ENCODE results near the gene TPD52L3. TPM values are rescaled to one million over a fixed set of nuclear protein-coding genes. Genes with fewer than 3 reads are reported as not detected.
A peak's percentile ranks its signal among the peaks of the same experiment; 100 is the strongest.

TPD52L3 gene
- total and polyA plus RNA-seq, 2 of the 13 experiments (the other 11 are each of a cell fraction or from before 2014, with no cell fraction given): not detected

GRCh38 chr9:6355728-6356127 is 27.6 kb downstream of the TPD52L3 start:
- ChIA-PET CTCF (ENCODE audit: low intra/inter-chr PET ratio, low total read pairs) (interaction anchor here (2.1 kb wide), 1 partner anchor 383 kb away, joined by 5 read pairs; no protein-coding TSS in a partner anchor), POLR2A (no interaction called here)
- DNase-seq (ENCODE audit: low spot score): no peak
- Histone ChIP-seq H3K9ac (ENCODE audit: insufficient read depth, low read depth, low read length) (no peak overlapping the region), H3K79me2 (ENCODE audit: insufficient read depth, low read length) (no peaks in the 10 kb centered on the region), H3K4me1 (ENCODE audit: insufficient read depth, low read length) (no peaks in the 10 kb centered on the region), H3K36me3 (replicated peaks in 1 of 2; ENCODE audit: control insufficient read depth in 1 of 2, insufficient read depth in 2 of 2, low read length in 2 of 2) (no peaks in the 10 kb centered on the region), H3K27ac (ENCODE audit: extremely low read length, insufficient read depth, low read length) (no peak overlapping the region), H2AFZ (ENCODE audit: low read length) (peak overlapping the region; percentile 61), H4K20me1 (ENCODE audit: insufficient read depth, low read length) (no peaks in the 10 kb centered on the region), H3K4me2 (ENCODE audit: low read depth, low read length) (no peak overlapping the region), H3K9me3 (ENCODE audit: low read length) (no peaks in the 10 kb centered on the region), H3K27me3 (ENCODE audit: control insufficient read depth in 1 of 2, insufficient read depth in 2 of 2, low read length in 2 of 2) (peaks cover 0 to 4% of the 10 kb centered on the region in 2 experiments; a peak in 1 of 5 replicates), H3K4me3 (replicated peaks in 1 of 3; ENCODE audit: insufficient read depth in 1 of 3, low read depth in 2 of 3, low read length in 3 of 3) (no peak overlapping the region)
- in situ Hi-C loops (cut with HindIII; ENCODE audit: extremely low pct_ligation_motif_present, low pct_unique_long_range_greater_than_20kb) (loop anchor here (25.0 kb wide), 1 partner anchor 332 kb away; no protein-coding TSS in a partner anchor), intact Hi-C loops (cut with micrococcal nuclease; ENCODE audit: unreplicated experiment) (loop anchor here (2.0 to 10.0 kb wide), 2 partner anchors 57 to 139 kb away; partner anchors contain the start of gene UHRF2)
- TF ChIP-seq ZNF30 (CRISPR knock-in tag; IDR thresholded peaks at IDR 0.05) (no peak), ZBTB1 (CRISPR knock-in tag; IDR thresholded peaks at IDR 0.05; ENCODE audit: borderline replicate concordance) (no peak), MXD3 (CRISPR knock-in tag; IDR thresholded peaks at IDR 0.05) (no peak), ZNF24 (IDR thresholded peaks at IDR 0.05) (no peak), RBM39 (IDR thresholded peaks at IDR 0.05; ENCODE audit: low read depth, low read length, poor library complexity, severe bottlenecking) (no peak), ZBTB46 (CRISPR knock-in tag; IDR thresholded peaks at IDR 0.05; ENCODE audit: borderline replicate concordance) (no peak), HOXD1 (CRISPR knock-in tag; IDR thresholded peaks at IDR 0.05) (no peak), GATA4 (IDR thresholded peaks at IDR 0.05; ENCODE audit: borderline replicate concordance, low read depth) (no peak), CENPBD1 (CRISPR knock-in tag; IDR thresholded peaks at IDR 0.05; ENCODE audit: borderline replicate concordance, low read depth) (no peak), CHD4 (IDR thresholded peaks at IDR 0.05; ENCODE audit: borderline replicate concordance, low read length) (no peak)
- 3% methylated on average over 2 of the region's 2 CpGs for WGBS (ENCODE audit: low lambda C conversion rate)
- ATAC-seq: no peak
- FAIRE-seq: no peak
- no TSS peak for BruUV-seq (replicated peaks)

All from HepG2 (cell line).